ENCODE measurements around the gene STMN3.

STMN3 gene

DNA sequence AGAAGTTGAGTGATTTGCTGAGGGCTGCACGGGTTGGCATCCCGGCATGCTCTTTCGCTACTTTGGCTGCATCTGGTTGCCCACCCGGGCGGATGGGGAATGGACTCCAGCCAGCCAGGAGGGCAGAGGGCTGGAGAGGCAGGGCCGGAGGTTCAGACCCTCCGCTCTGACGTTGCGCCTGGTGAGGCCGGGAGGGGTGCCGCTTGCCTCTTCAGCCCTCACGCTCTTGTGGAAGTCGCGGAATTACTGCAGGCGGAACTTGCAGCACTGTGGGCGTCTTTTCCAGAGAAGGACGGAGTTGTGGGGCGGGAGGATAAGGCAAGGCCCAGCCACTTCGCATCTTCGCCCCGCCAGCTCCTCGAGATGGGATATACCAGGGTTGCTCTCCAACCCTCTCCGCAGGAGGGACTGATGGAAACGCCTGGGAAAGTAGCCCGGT, 5.5 kb upstream of the STMN3 start:
- DNase-seq (ENCODE audit: low spot score), result peak; percentile 53
- TF ChIP-seq, protein P1, sequence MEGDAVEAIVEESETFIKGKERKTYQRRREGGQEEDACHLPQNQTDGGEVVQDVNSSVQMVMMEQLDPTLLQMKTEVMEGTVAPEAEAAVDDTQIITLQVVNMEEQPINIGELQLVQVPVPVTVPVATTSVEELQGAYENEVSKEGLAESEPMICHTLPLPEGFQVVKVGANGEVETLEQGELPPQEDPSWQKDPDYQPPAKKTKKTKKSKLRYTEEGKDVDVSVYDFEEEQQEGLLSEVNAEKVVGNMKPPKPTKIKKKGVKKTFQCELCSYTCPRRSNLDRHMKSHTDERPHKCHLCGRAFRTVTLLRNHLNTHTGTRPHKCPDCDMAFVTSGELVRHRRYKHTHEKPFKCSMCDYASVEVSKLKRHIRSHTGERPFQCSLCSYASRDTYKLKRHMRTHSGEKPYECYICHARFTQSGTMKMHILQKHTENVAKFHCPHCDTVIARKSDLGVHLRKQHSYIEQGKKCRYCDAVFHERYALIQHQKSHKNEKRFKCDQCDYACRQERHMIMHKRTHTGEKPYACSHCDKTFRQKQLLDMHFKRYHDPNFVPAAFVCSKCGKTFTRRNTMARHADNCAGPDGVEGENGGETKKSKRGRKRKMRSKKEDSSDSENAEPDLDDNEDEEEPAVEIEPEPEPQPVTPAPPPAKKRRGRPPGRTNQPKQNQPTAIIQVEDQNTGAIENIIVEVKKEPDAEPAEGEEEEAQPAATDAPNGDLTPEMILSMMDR (conservative IDR thresholded peaks at IDR 0.05; ENCODE audit: low read depth), result no peak
- H3K27ac ChIP-seq, result peak overlapping the region; percentile 89
- POLR2A ChIA-PET (ENCODE audit: low non-redundant PET), result interaction anchor here (0.6 to 1.2 kb wide), 6 partner anchors 13 to 85 kb away, joined by 3 to 7 read pairs (median 3); partner anchors contain the start of genes GMEB2 and HELZ2
- CTCF ChIA-PET, result interaction anchor here (0.5 to 1.7 kb wide), 4 partner anchors 16 to 394 kb away, joined by 3 to 8 read pairs (median 4); partner anchors contain the start of gene PTK6

DNA sequence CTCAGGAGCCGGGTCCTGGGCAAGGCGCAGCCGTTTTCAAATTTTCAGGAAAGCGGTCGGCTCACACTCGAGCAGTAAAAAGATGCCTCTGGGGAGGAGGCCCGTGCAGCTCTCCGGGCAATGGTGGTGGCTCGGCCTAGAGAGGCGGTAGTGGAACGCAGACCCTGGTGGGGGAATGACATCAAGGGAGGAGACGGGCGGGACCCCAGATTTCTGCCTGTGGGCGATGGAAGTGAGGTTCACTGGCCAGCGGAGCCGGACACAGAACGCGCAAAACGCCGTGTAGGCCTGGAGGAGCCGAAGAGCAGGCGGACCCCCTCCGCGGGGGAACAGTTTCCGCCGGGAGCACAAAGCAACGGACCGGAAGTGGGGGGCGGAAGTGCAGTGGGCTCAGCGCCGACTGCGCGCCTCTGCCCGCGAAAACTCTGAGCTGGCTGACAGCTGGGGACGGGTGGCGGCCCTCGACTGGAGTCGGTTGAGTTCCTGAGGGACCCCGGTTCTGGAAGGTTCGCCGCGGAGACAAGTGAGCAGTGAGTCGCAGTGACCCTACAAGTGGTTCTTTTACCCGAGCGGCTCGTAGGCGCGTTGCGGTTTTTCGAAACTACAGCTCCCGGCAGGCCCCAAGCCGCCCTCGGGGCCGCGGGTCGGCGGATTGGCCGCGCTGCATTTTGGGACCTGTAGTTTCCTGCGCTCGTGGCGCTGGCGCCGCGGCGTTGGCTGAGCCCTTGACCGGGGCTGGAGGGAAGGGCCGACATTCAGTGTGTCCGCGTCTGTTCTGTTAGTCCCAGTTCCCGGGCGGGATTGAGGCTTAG, 4.9 kb upstream of the STMN3 start, which contains the start of gene RTEL1:
TSS of gene RTEL1 (plus strand) at position 376 of the 812 bp plus-strand sequence. CDS start 1,091 bp downstream, outside the sequence.
- peak within 1 kb of the TSS; percentile 89 for H3K27ac ChIP-seq
- DNase-seq (ENCODE audit: low spot score), result peak; percentile 99
- POLR2A ChIA-PET (ENCODE audit: low non-redundant PET), result interaction anchor here (0.5 to 1.2 kb wide), 7 partner anchors 8 to 89 kb away, joined by 3 to 7 read pairs (median 3); partner anchors contain the start of genes GMEB2 and HELZ2
- CTCF ChIA-PET, result interaction anchor here (0.5 to 1.7 kb wide), 5 partner anchors 16 to 395 kb away, joined by 3 to 8 read pairs (median 4); partner anchors contain the start of gene PTK6
- TF ChIP-seq, protein P1 (conservative IDR thresholded peaks at IDR 0.05; ENCODE audit: low read depth), result no peak

DNA sequence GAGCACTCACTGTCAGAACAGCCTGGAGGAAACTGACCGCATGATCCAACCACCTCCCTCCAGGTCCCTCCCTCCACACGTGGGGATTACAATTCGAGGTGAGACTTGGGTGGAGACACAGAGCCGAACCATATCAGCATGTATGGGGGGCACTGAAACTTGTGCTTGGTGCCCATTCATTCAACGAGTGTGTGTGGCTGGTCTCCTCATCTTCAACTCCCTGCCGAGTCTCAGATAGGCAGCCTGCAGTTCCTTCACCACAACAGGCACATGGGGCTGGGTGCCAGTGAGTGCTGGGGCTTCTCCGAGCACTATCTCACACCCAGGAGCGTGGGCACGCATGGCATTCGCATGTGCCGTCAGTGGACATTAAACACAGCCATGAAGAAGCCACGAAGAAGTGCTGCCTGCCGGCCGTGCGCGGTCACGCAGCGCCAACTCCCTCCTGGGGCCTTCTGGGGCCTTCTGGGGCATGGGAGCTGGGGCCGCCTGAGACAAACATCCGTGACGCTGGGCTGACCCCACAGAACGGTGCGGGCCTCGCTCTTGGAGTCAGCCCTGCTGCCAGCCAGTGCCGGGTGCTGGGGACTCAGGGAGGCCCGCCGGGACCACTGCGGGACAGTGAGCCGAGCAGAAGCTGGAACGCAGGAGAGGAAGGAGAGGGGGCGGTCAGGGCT, 4.2 kb upstream of the STMN3 start:
- peak overlapping the region; percentile 89 for H3K27ac ChIP-seq
- TF ChIP-seq, protein P1 (conservative IDR thresholded peaks at IDR 0.05; ENCODE audit: low read depth), result no peak
- POLR2A ChIA-PET (ENCODE audit: low non-redundant PET), result interaction anchor here (0.5 to 1.2 kb wide), 4 partner anchors 9 to 89 kb away, joined by 3 to 7 read pairs (median 5); partner anchors contain the start of gene GMEB2
- DNase-seq (ENCODE audit: low spot score), result no peak
- CTCF ChIA-PET, result interaction anchor here (0.6 to 1.7 kb wide), 3 partner anchors 15 to 166 kb away, joined by 4 to 8 read pairs (median 4); partner anchors contain the start of gene PTK6

DNA sequence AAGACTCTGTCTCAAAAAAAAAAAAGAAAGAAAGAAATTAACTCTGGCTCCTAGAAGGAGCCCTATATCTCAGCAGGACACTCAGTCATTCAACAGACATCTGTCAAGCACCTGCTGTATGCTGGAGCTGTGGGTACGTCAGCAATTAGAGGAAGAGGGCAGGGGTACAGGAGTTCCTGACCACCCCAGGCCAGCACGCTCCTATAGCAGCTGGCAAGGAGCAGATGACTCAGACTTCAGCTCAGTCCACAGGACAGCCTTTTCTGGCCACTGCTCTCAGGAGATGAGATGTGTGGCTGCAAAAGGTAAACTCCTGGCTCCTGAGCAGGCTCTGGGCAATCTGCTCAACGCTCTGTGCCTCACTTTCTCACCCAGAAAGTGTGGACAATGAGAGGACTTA, 3.2 kb upstream of the STMN3 start:
- POLR2A ChIA-PET (ENCODE audit: low non-redundant PET), result interaction anchor here (0.7 kb wide), 1 partner anchor 87 kb away, joined by 3 read pairs; no protein-coding TSS in a partner anchor
- TF ChIP-seq, protein P1 (conservative IDR thresholded peaks at IDR 0.05; ENCODE audit: low read depth), result no peak
- CTCF ChIA-PET, result no interaction called here

DNA sequence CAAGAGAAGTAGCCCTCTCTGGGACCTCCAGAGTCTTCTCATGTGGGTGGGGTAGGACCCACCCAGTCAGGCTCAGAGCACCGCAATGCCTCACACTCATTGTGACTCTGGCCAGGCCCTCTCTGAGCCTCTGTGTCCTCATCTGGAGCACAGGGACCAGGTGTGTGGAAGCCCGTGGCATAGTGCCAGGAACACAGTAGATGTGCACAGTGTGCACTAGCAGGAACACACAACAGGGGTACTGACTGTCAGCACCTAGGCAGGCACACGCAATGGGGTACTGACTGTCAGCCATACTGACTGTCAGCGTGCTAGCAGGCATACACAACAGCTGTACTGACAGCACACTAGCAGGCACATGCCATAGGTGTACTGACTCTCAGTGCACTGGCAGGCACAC, 2.0 kb upstream of the STMN3 start:
- peak overlapping the region; percentile 89 for H3K27ac ChIP-seq
- TF ChIP-seq, protein P1 (conservative IDR thresholded peaks at IDR 0.05; ENCODE audit: low read depth), result no peak
- ChIA-PET CTCF (no interaction called here), POLR2A (ENCODE audit: low non-redundant PET) (no interaction called here)
- DNase-seq (ENCODE audit: low spot score), result no peak

More for the DNA sequence above, 3.2 kb upstream of the STMN3 start:
- peak overlapping the region; percentile 89 for H3K27ac ChIP-seq
- no peak for DNase-seq (ENCODE audit: low spot score)
